HEK293 (cell line): Measurements from ENCODE around the gene MAMDC2.

Source experiments
- CTCF ChIA-PET: fragments of 350-600 bp; formaldehyde crosslinking; extraction: SDS; loops from one replicate; lab custom pipeline; 2021; ENCODE audit warnings: antibody characterized with exemption; lab: Yijun Ruan, JAX
- POLR2A ChIA-PET: fragments of 300-600 bp; formaldehyde crosslinking; extraction: SDS; loops from one replicate; lab custom pipeline; 2020; ENCODE audit warnings: antibody characterized with exemption, inconsistent platforms; lab: Yijun Ruan, JAX
- H3K27ac ChIP-seq: fragments of 200-500 bp; sonication (Bioruptor generic); 2 replicates; pipeline ENCODE4 v1.5.1; 2014; ENCODE audit warnings: low read depth, low read length, control low read depth, inconsistent platforms; ENCODE audit errors: extremely low read depth
- H3K36me3 ChIP-seq, 2 experiments: fragments of 200-500 bp in 1 of 2; sonication (Bioruptor generic) in 1 of 2; 1 replicate in 1 of 2; 2 replicates in 1 of 2; pipeline ENCODE4 v1.5.1; 2014 to 2017; ENCODE audit warnings: inconsistent platforms in 2 of 2, low read length in 2 of 2; ENCODE audit not compliant: control insufficient read depth in 2 of 2, insufficient read depth in 1 of 2
- H3K4me1 ChIP-seq: fragments of 200-500 bp; sonication (Bioruptor generic); 2 replicates; pipeline ENCODE4 v1.5.1; 2014; ENCODE audit warnings: mild to moderate bottlenecking, low read length, inconsistent platforms; ENCODE audit not compliant: control insufficient read depth, insufficient read depth
- H3K4me3 ChIP-seq: 2 replicates; pipeline ENCODE4 v1.5.1; 2011; ENCODE audit warnings: low read depth, mild to moderate bottlenecking, control low read depth, low read length, moderate library complexity
- H3K9me3 ChIP-seq: fragments of 200-500 bp; sonication (Bioruptor generic); 2 replicates; pipeline ENCODE4 v1.5.1; 2014; ENCODE audit warnings: low read depth, low read length, inconsistent platforms; ENCODE audit not compliant: control insufficient read depth, insufficient read depth
- EGR2 ChIP-seq: fragments of 450-650 bp; formaldehyde crosslinking; IDR thresholded peaks from 2 replicates; pipeline ENCODE4 v1.5.1; 2016; ENCODE audit warnings: low read depth, missing biosample characterization, missing genetic modification characterization
- HOXD13 ChIP-seq: sonication (generic); formaldehyde crosslinking; IDR thresholded peaks from 2 replicates; pipeline ENCODE4 v1.8.0; 2022; ENCODE audit warnings: missing genetic modification reagents, borderline replicate concordance
- KLF7 ChIP-seq: fragments of 450-650 bp; formaldehyde crosslinking; IDR thresholded peaks from 2 replicates; pipeline ENCODE4 v1.5.1; 2016; ENCODE audit warnings: missing biosample characterization, missing genetic modification characterization, borderline replicate concordance
- RBAK ChIP-seq: fragments of 450-650 bp; formaldehyde crosslinking; IDR thresholded peaks from 2 replicates; pipeline ENCODE4 v1.5.1; 2016; ENCODE audit warnings: missing biosample characterization, missing genetic modification characterization
- SP2 ChIP-seq: fragments of 450-650 bp; formaldehyde crosslinking; IDR thresholded peaks from 2 replicates; pipeline ENCODE4 v1.5.1; 2016; ENCODE audit warnings: missing biosample characterization, missing genetic modification characterization
- SP7 ChIP-seq: fragments of 450-650 bp; formaldehyde crosslinking; IDR thresholded peaks from 2 replicates; pipeline ENCODE4 v1.5.1; 2016; ENCODE audit warnings: missing biosample characterization, missing genetic modification characterization
- ZNF184 ChIP-seq: fragments of 450-650 bp; IDR thresholded peaks from 2 replicates; pipeline ENCODE4 v1.5.1; 2018; ENCODE audit warnings: missing biosample characterization, mild to moderate bottlenecking, missing genetic modification characterization
- ZNF19 ChIP-seq: fragments of 450-650 bp; formaldehyde crosslinking; IDR thresholded peaks from 2 replicates; pipeline ENCODE4; 2016; ENCODE audit warnings: missing biosample characterization, missing genetic modification characterization, low read depth
- ZNF211 ChIP-seq: fragments of 450-650 bp; formaldehyde crosslinking; IDR thresholded peaks from 2 replicates; pipeline ENCODE4 v1.5.1; 2016; ENCODE audit warnings: low read depth, missing biosample characterization, missing genetic modification characterization
- ZNF239 ChIP-seq: fragments of 450-650 bp; formaldehyde crosslinking; IDR thresholded peaks from 2 replicates; pipeline ENCODE4 v1.5.1; 2016; ENCODE audit warnings: missing biosample characterization, missing genetic modification characterization
- ZNF26 ChIP-seq: fragments of 450-650 bp; formaldehyde crosslinking; IDR thresholded peaks from 2 replicates; pipeline ENCODE4 v1.5.1; 2016; ENCODE audit warnings: missing biosample characterization, missing genetic modification characterization
- ZNF274 ChIP-seq, 2 experiments: fragments of 200-500 bp in 1 of 2; fragments of 450-650 bp in 1 of 2; sonication (Bioruptor generic) in 1 of 2; formaldehyde crosslinking in 1 of 2; IDR thresholded peaks; 2 replicates each; pipeline versions ENCODE4 v1.5.1 to v1.6.1; 2014 to 2016; ENCODE audit warnings: borderline replicate concordance in 1 of 2, inconsistent platforms in 1 of 2, low read length in 1 of 2, missing biosample characterization in 1 of 2, missing genetic modification characterization in 1 of 2
- ZNF521 ChIP-seq: fragments of 450-650 bp; formaldehyde crosslinking; IDR thresholded peaks from 2 replicates; pipeline ENCODE4 v1.5.1; 2017; ENCODE audit warnings: missing biosample characterization, mild to moderate bottlenecking, missing genetic modification characterization
- ZNF544 ChIP-seq: fragments of 450-650 bp; formaldehyde crosslinking; IDR thresholded peaks from 2 replicates; pipeline ENCODE4 v1.5.0; 2017; ENCODE audit warnings: missing biosample characterization, missing genetic modification characterization
- ZNF830 ChIP-seq: fragments of 450-650 bp; IDR thresholded peaks from 2 replicates; pipeline ENCODE4 v1.5.0; 2018; ENCODE audit warnings: missing biosample characterization, missing genetic modification characterization, low read depth, mild to moderate bottlenecking, moderate library complexity
- TF ChIP-seq, protein P1 (sequence below): fragments of 450-650 bp; formaldehyde crosslinking; IDR thresholded peaks from 2 replicates; pipeline ENCODE4 v1.5.1; 2016; ENCODE audit warnings: missing biosample characterization, missing genetic modification characterization
- TF ChIP-seq, protein P2 (sequence below): fragments of 450-650 bp; IDR thresholded peaks from 2 replicates; pipeline ENCODE4 v1.5.1; 2018; ENCODE audit warnings: missing biosample characterization, missing genetic modification characterization

The MAMDC2 gene

GRCh38 chr9:70143394-70144130 is 99.9 kb downstream of the MAMDC2 start (continued):
- TF ChIP-seq, protein P1, sequence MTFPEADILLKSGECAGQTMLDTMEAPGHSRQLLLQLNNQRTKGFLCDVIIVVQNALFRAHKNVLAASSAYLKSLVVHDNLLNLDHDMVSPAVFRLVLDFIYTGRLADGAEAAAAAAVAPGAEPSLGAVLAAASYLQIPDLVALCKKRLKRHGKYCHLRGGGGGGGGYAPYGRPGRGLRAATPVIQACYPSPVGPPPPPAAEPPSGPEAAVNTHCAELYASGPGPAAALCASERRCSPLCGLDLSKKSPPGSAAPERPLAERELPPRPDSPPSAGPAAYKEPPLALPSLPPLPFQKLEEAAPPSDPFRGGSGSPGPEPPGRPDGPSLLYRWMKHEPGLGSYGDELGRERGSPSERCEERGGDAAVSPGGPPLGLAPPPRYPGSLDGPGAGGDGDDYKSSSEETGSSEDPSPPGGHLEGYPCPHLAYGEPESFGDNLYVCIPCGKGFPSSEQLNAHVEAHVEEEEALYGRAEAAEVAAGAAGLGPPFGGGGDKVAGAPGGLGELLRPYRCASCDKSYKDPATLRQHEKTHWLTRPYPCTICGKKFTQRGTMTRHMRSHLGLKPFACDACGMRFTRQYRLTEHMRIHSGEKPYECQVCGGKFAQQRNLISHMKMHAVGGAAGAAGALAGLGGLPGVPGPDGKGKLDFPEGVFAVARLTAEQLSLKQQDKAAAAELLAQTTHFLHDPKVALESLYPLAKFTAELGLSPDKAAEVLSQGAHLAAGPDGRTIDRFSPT (tag by site-specific recombination) = no peak
- no peak for TF ChIP-seq ZNF521 (tag by site-specific recombination)

- Histone ChIP-seq H3K36me3 (no peaks in the 10 kb centered on the region), H3K4me1 (no peaks in the 10 kb centered on the region), H3K27ac (no peak overlapping the region), H3K9me3 (no peaks in the 10 kb centered on the region), H3K4me3 (no peak overlapping the region)
- CTCF ChIA-PET = interaction anchor here (0.6 to 1.0 kb wide), 3 partner anchors 12 to 458 kb away, joined by 3 read pairs; no protein-coding TSS in a partner anchor
- TF ChIP-seq SP7 (tag by site-specific recombination) (no peak), ZNF830 (tag by site-specific recombination) (no peak), KLF7 (tag by site-specific recombination) (no peak), ZNF239 (tag by site-specific recombination) (no peak), HOXD13 (no peak), SP2 (tag by site-specific recombination) (no peak), EGR2 (tag by site-specific recombination) (no peak), ZNF211 (no peak), ZNF544 (tag by site-specific recombination) (no peak)
- TF ChIP-seq, protein P2, sequence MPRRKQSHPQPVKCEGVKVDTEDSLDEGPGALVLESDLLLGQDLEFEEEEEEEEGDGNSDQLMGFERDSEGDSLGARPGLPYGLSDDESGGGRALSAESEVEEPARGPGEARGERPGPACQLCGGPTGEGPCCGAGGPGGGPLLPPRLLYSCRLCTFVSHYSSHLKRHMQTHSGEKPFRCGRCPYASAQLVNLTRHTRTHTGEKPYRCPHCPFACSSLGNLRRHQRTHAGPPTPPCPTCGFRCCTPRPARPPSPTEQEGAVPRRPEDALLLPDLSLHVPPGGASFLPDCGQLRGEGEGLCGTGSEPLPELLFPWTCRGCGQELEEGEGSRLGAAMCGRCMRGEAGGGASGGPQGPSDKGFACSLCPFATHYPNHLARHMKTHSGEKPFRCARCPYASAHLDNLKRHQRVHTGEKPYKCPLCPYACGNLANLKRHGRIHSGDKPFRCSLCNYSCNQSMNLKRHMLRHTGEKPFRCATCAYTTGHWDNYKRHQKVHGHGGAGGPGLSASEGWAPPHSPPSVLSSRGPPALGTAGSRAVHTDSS (tag by site-specific recombination) = no peak
- POLR2A ChIA-PET = no interaction called here
These were observed 100.5 kb downstream of the MAMDC2 start for GRCh38 chr9:70144131-70144503.

DNA sequence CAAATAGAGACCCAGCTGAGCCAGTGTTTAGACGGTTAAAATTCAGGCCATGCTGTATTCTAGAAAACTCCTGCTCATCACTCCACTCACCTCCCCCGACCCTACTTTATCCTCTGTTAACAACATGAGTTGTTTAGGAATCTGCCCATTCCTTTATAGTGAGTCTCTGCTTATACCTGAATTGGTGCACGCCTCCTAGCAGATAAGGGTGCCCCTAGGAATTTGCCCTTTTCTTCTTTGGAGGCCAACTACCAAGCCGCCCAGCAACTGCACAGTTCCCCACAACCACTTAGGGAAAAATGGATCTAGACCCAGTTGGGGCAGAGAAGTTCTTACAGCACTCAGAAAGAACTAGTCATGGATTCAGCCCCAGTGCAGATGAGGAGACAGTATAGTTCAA is 102.3 kb downstream of the MAMDC2 start:
- CTCF ChIA-PET = interaction anchor here (0.6 to 0.7 kb wide), 2 partner anchors 24 to 1035 kb away, joined by 3 read pairs; no protein-coding TSS in a partner anchor
- H3K4me1 ChIP-seq = no peaks in the 10 kb centered on the region
- H3K9me3 ChIP-seq = no peaks in the 10 kb centered on the region
- TF ChIP-seq RBAK (tag by site-specific recombination) (no peak), ZNF19 (tag by site-specific recombination) (no peak), ZNF184 (tag by site-specific recombination) (no peak), ZNF26 (tag by site-specific recombination) (no peak), ZNF274 (IDR thresholded peaks at IDR 0.05; ENCODE audit: low read length) (no peak), ZNF274 (tag by site-specific recombination; IDR thresholded peaks at IDR 0.05; ENCODE audit: borderline replicate concordance) (no peak)
- TF ChIP-seq, all 188 proteins: peak for 0
- H3K36me3 ChIP-seq = no peaks in the 10 kb centered on the region
- H3K27ac ChIP-seq = no peak overlapping the region
- POLR2A ChIA-PET = no interaction called here
- no peak overlapping the region for H3K4me3 ChIP-seq
